Left lung (tissue), 10 donors: ENCODE results near the gene GALP. TPM values are rescaled to one million over a fixed set of nuclear protein-coding genes. Genes with fewer than 3 reads are reported as not detected.
"Not testable (repeated sequence)": the region's sequence is repeated elsewhere in the genome, so short reads cannot be mapped to it uniquely, and the experiment has no call there.

Source experiments
- ATAC-seq: fragments of 200-7000 bp; cut with Tn5 transposase; one replicate; pipeline ENCODE4 v1.9.1; 2020; ENCODE audit warnings: moderate library complexity
- DNase-seq, 4 donors: peaks; one replicate each; pipeline ENCODE4 v3.0.0-alpha.2; 2013 to 2020
- H3K27ac ChIP-seq, 2 donors: fragments of 200-600 bp; sonication (generic) in 1 of 2; one replicate each; pipeline versions ENCODE4 v1.5.0 to v1.8.0; 2020 to 2021
- H3K27me3 ChIP-seq, 2 donors: fragments of 200-600 bp; sonication (generic) in 1 of 2; one replicate each; pipeline versions ENCODE4 v1.5.0 to v1.8.0; 2020 to 2021
- H3K36me3 ChIP-seq, 2 donors: fragments of 200-600 bp; sonication (generic) in 1 of 2; one replicate each; pipeline versions ENCODE4 v1.5.0 to v1.8.0; 2020 to 2021
- H3K4me1 ChIP-seq, 2 donors: fragments of 200-600 bp; one replicate each; pipeline ENCODE4 v1.8.0; 2021
- H3K4me3 ChIP-seq, 2 donors: fragments of 200-600 bp; sonication (generic) in 1 of 2; one replicate each; pipeline versions ENCODE4 v1.5.0 to v1.8.0; 2020 to 2021; ENCODE audit warnings: mild to moderate bottlenecking in 1 of 2
- H3K9me3 ChIP-seq, 2 donors: fragments of 200-600 bp; sonication (generic) in 1 of 2; one replicate each; pipeline versions ENCODE4 v1.5.0 to v1.8.0; 2020 to 2021
- intact Hi-C, 2 donors: fragments of 100-400 bp; cut with DNase I; formaldehyde crosslinking; loops; one replicate each; pipeline versions ENCODE4 v1.11.2 to v1.14.2; 2022
- polyA plus RNA-seq, 6 donors: library from polyadenylated mRNA; unstranded; fragments of 120-200 nt; gene quantifications; one replicate each; pipeline ENCODE4 v1.2.1, GENCODE V29; 2013; ENCODE audit not compliant: insufficient read length in 6 of 6
- total RNA-seq, 2 donors: library from RNA; stranded (reverse); fragmentation: NEBNext Ultra II Directional; extraction: Animal tissue kit (Norgen Biotek cat#: 25700); gene quantifications; one replicate each; pipeline ENCODE4 v1.2.1, GENCODE V29; 2021
- TF ChIP-seq, protein P1 (sequence below), 2 donors: fragments of 200-600 bp; sonication (generic) in 1 of 2; IDR thresholded peaks; one replicate each; pipeline versions ENCODE4 v1.5.0 to v1.8.0; 2021; ENCODE audit warnings: antibody characterized with exemption in 2 of 2
- donor health status: DM: no; HTN: yes; CAD: no.
- donor health status: DM: no; HTN: no; CAD: no.

Gene GALP
- total and polyA plus RNA-seq, 8 donors: not detected

DNA sequence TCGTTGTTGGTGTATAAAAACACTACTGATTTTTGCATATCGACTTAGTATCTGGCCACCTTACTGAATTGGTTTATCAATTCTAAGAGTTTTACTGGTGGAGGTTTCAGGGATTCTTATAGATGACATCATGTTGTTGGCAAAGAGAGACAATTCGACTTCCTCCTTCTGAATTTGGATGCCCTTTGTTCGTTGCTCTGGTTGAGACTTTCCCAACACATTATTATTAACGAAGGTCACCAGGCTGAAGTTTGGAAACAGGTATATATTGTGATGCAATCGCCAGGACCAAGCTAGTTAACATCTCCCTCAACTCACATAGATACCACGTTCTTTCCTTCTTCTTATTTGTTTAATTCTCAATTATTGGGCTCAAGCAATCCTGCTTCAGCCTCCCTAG is 23.9 kb downstream of the GALP start:
- no peak for DNase-seq
- TF ChIP-seq, protein P1, sequence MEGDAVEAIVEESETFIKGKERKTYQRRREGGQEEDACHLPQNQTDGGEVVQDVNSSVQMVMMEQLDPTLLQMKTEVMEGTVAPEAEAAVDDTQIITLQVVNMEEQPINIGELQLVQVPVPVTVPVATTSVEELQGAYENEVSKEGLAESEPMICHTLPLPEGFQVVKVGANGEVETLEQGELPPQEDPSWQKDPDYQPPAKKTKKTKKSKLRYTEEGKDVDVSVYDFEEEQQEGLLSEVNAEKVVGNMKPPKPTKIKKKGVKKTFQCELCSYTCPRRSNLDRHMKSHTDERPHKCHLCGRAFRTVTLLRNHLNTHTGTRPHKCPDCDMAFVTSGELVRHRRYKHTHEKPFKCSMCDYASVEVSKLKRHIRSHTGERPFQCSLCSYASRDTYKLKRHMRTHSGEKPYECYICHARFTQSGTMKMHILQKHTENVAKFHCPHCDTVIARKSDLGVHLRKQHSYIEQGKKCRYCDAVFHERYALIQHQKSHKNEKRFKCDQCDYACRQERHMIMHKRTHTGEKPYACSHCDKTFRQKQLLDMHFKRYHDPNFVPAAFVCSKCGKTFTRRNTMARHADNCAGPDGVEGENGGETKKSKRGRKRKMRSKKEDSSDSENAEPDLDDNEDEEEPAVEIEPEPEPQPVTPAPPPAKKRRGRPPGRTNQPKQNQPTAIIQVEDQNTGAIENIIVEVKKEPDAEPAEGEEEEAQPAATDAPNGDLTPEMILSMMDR (IDR thresholded peaks at IDR 0.05): no peak
- intact Hi-C loops: no loop called here
- Histone ChIP-seq H3K9me3 (no peaks in the 10 kb centered on the region), H3K27me3 (peaks cover 0 to 12% of the 10 kb centered on the region in 2 donors), H3K4me3 (no peak overlapping the region), H3K4me1 (no peaks in the 10 kb centered on the region), H3K36me3 (no peaks in the 10 kb centered on the region), H3K27ac (no peak overlapping the region)
- no peak for ATAC-seq

- Histone ChIP-seq H3K36me3 (no peaks in the 10 kb centered on the region), H3K27ac (no peak within 1 kb of the TSS), H3K9me3 (no peaks in the 10 kb centered on the region), H3K4me1 (no peaks in the 10 kb centered on the region), H3K27me3 (peaks cover 0 to 7% of the 10 kb centered on the region in 2 donors), H3K4me3 (no peak within 1 kb of the TSS)
- intact Hi-C loops: no loop called here
- DNase-seq (no peak), ATAC-seq (no peak)
- TF ChIP-seq, protein P1 (IDR thresholded peaks at IDR 0.05): no peak
Observed at GRCh38 chr19:56201973-56202372, 26.2 kb downstream of the GALP start, which contains the start of gene ZSCAN5C. Gene ZSCAN5C, plus strand, starts transcription at chr19:56202273. Its CDS starts 3,641 bp downstream, at chr19:56205914.

GRCh38 chr19:56207581-56207980 is 31.8 kb downstream of the GALP start:
- H3K9me3 ChIP-seq, H3K4me1 ChIP-seq, H3K27ac ChIP-seq, H3K4me3 ChIP-seq, DNase-seq, ATAC-seq, H3K36me3 ChIP-seq, intact Hi-C loops, H3K27me3 ChIP-seq: not testable (repeated sequence)

- intact Hi-C loops: no loop called here
- no peak overlapping the region for H3K4me3 ChIP-seq
- no peak for DNase-seq
- H3K36me3 ChIP-seq: no peaks in the 10 kb centered on the region
- H3K27ac ChIP-seq: no peak overlapping the region
- no peak for ATAC-seq
- no peaks in the 10 kb centered on the region for H3K9me3 ChIP-seq
- H3K27me3 ChIP-seq: peaks cover 0 to 13% of the 10 kb centered on the region in 2 donors
- H3K4me1 ChIP-seq: no peaks in the 10 kb centered on the region
- TF ChIP-seq, protein P1 (IDR thresholded peaks at IDR 0.05): no peak
Observed at GRCh38 chr19:56209091-56209490, 33.3 kb downstream of the GALP start.

DNA sequence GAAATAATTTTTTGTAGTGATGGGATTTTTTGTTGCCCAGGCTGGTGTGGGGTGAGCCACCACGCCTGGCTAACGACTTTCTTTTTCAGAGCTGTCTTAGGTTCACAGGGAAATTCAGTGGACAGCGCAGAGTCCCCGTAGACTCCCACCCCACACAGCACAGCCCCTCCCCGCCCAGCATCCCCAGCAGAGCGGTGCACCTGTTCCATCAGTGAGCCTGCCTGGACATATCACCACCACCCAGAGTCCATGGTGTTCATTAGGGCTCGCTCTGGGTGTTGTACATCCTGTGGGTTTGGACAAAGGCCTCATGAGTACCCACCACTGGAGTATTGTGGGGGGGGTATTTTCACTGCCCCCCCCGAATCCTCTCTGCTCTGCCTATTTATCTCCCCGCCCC is 34.2 kb downstream of the GALP start:
- intact Hi-C loops, H3K36me3 ChIP-seq, H3K9me3 ChIP-seq, H3K4me1 ChIP-seq, H3K4me3 ChIP-seq, DNase-seq, ATAC-seq, H3K27ac ChIP-seq: not testable (repeated sequence)
- H3K27me3 ChIP-seq: peaks cover 0 to 22% of the 10 kb centered on the region in 2 donors

DNA sequence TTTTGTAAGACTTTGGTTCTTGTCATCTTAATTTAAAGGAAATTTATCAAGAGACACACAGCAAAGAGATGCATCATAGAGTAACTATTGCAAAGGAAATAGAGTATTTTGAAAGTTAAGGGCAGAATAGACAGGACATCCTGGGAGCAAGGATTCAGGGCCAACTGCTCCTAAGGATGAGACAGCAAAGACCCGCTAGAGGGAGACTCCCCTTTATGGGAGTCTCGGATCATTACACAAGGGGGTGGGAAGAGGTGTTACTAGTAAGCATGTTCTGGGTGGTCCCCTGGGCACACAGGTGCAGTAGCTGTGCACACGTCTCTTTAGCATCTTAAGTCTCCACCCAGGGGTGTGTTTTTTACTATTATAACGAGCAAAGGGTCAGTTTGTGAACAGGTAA is 35.9 kb downstream of the GALP start:
- ATAC-seq (no peak), DNase-seq (no peak)
- Histone ChIP-seq H3K4me3 (no peak overlapping the region), H3K27me3 (peaks cover 0 to 39% of the 10 kb centered on the region in 2 donors), H3K27ac (no peak overlapping the region), H3K36me3 (no peaks in the 10 kb centered on the region), H3K4me1 (no peaks in the 10 kb centered on the region), H3K9me3 (no peaks in the 10 kb centered on the region)
- intact Hi-C loops: no loop called here
- TF ChIP-seq, protein P1 (IDR thresholded peaks at IDR 0.05): no peak
